ENCODE data around the gene IMPDH1.

DNA sequence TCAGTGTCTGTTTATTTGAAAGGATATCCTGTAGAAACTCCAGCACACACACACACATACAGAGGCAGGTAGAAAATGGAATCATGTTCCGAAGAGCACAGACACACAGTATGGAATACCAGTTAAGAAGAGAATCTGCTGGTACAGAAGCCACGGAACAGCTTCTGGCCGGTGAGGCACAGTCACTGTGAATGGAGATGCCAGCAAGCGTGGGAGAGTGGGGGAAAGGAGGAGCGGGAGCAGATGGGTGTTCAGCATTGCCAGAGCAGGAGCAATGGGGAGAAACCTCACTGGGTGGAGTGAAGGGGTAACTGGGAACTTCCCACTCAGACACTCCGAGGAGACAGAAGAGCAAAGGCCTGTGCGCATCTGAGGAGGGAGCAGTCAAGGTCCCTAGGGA is 9.5 kb upstream of the IMPDH1 start:
- TF ChIP-seq, protein P1, sequence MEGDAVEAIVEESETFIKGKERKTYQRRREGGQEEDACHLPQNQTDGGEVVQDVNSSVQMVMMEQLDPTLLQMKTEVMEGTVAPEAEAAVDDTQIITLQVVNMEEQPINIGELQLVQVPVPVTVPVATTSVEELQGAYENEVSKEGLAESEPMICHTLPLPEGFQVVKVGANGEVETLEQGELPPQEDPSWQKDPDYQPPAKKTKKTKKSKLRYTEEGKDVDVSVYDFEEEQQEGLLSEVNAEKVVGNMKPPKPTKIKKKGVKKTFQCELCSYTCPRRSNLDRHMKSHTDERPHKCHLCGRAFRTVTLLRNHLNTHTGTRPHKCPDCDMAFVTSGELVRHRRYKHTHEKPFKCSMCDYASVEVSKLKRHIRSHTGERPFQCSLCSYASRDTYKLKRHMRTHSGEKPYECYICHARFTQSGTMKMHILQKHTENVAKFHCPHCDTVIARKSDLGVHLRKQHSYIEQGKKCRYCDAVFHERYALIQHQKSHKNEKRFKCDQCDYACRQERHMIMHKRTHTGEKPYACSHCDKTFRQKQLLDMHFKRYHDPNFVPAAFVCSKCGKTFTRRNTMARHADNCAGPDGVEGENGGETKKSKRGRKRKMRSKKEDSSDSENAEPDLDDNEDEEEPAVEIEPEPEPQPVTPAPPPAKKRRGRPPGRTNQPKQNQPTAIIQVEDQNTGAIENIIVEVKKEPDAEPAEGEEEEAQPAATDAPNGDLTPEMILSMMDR (conservative IDR thresholded peaks at IDR 0.05 in 1 of 2, IDR thresholded peaks at IDR 0.05 in 1 of 2; ENCODE audit: extremely low read depth in 1 of 2, insufficient read depth in 1 of 2, low read depth in 1 of 2, low read length in 2 of 2), result no peak
- no peak for TF ChIP-seq EZH2 (IDR thresholded peaks at IDR 0.05; ENCODE audit: borderline replicate concordance, low read length)
